HL-60 (cell line): ENCODE results near the gene ENTPD7.

Experiments
- GABPA ChIP-seq: IDR thresholded peaks from 2 replicates; pipeline ENCODE4 v1.6.1; 2012; ENCODE audit warnings: low read depth
- POLR2AphosphoS5 ChIP-seq: IDR thresholded peaks from 2 replicates; pipeline ENCODE4 v1.6.1; 2012; ENCODE audit warnings: low read depth
- TF ChIP-seq, protein P1 (sequence below): IDR thresholded peaks from one replicate; pipeline ENCODE4 v1.5.1; 2011; ENCODE audit warnings: low read length, control low read depth, inconsistent platforms; ENCODE audit not compliant: insufficient read depth

DNA sequence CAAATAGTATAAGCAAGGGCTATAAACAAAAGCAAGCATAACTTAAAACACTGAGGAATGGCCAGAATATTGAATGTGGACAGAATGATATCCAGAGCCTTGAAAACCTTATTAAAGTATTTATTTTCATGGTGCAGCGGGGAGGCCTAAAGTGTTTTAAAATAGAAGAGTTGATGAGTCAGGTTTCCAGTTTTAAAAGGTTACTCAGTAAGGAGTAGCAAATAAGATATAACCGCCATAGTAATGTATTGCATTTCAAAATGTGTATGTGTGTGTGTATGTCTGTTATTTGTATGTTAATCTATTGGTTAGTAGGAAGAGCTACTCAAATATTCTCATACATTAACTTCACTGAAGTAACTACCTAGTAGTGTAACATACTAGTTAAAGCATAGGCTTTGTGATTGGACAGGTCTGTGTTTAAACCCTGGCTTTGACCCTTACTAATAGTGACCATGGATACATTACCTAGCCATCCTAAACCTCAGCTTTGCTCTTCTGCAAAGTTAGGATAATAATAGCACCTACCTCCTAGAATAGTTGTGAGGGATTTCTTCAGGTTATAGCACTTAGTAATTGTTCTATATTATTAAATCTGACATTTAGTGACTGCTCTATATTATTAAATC is 89.6 kb downstream of the ENTPD7 start:
- TF ChIP-seq, protein P1, sequence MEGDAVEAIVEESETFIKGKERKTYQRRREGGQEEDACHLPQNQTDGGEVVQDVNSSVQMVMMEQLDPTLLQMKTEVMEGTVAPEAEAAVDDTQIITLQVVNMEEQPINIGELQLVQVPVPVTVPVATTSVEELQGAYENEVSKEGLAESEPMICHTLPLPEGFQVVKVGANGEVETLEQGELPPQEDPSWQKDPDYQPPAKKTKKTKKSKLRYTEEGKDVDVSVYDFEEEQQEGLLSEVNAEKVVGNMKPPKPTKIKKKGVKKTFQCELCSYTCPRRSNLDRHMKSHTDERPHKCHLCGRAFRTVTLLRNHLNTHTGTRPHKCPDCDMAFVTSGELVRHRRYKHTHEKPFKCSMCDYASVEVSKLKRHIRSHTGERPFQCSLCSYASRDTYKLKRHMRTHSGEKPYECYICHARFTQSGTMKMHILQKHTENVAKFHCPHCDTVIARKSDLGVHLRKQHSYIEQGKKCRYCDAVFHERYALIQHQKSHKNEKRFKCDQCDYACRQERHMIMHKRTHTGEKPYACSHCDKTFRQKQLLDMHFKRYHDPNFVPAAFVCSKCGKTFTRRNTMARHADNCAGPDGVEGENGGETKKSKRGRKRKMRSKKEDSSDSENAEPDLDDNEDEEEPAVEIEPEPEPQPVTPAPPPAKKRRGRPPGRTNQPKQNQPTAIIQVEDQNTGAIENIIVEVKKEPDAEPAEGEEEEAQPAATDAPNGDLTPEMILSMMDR: no peak
- TF ChIP-seq POLR2AphosphoS5: no peak
- no peak for TF ChIP-seq GABPA
